ENCODE data around the gene A4GNT.
"Not testable (repeated sequence)": the region's sequence is repeated elsewhere in the genome, so short reads cannot be mapped to it uniquely, and the experiment has no call there.

Gene A4GNT

DNA sequence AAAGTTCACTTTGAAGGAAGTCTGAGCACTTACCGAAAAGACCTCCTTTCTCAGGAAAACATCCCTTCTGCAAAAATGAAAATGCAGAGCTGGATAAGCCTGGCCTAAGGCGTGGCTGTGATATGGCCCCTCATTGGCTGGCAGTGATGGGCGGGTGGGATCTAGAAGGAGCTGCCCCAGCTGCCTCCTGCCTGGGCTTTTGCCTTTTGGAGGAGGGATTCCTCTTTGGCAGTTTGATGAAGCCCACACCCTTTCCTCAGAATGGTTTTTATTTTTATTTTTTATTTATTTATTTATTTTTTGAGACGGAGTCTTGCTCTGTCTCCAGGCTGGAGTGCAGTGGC is 12.8 kb downstream of the A4GNT start:
- Histone ChIP-seq H3K36me3 (ENCODE audit: control insufficient read depth, insufficient read depth, low read length) (no peaks in the 10 kb centered on the region), H3K4me1 (ENCODE audit: control insufficient read depth, insufficient read depth, low read length) (no peaks in the 10 kb centered on the region; the same call in 1 of the 2 replicates), H3K27me3 (ENCODE audit: control insufficient read depth, insufficient read depth, low read length) (no peaks in the 10 kb centered on the region), H3K9me3 (ENCODE audit: control insufficient read depth, insufficient read depth, low read length) (no peaks in the 10 kb centered on the region), H3K27ac (ENCODE audit: low read length) (no peak overlapping the region), H3K4me3 (ENCODE audit: low read length) (no peak overlapping the region)
- WGBS (ENCODE audit: insufficient coverage, insufficient read length): no CpG with 5 or more reads among the region's 4 CpGs
- DNase-seq (ENCODE audit: low read depth, low spot score): no peak

DNA sequence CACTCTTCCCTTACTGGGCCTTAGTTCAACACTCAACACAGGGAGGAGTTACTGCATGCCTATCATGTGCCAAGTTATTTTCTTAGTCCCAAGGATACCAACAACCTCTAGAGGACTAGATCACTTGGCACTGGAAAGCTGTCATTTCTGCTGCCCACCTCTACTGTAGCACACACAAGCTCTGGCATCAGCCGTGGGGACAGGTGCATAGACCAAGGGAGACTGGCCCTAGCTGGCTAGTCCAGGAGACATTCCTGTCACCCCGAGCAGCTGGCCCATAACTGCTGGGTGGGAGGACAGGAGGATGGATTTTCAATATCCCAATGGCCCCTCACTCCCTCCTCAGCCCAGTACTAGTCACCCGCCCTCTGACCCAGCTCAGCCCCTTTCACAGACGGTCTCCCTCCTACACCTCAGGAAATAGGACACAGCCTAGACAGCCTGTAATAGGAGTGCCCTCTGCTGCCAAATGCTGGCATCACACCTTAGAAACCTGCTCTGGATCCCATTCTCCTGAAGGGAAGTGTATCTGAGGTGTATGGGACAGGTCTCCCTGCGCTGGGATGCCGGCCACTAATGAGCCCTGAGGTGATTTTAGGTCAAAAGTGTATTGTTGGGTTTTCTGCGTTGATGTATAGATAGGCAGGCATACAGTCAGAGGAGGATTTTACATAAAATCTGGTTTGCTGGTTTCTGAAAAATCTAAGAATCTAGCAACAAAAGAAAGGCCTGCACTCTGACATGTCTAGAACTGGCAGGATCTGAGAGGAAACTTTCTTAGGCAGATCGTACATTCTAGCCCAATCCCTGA is 13.4 kb downstream of the A4GNT start:
- peak; percentile 82 for DNase-seq (ENCODE audit: low read depth, low spot score)
- peaks cover 3% of the 10 kb centered on the region for H3K4me1 ChIP-seq (ENCODE audit: control insufficient read depth, insufficient read depth, low read length)
- H3K36me3 ChIP-seq (ENCODE audit: control insufficient read depth, insufficient read depth, low read length): no peaks in the 10 kb centered on the region
- H3K9me3 ChIP-seq (ENCODE audit: control insufficient read depth, insufficient read depth, low read length): no peaks in the 10 kb centered on the region
- no peak overlapping the region for H3K4me3 ChIP-seq (ENCODE audit: low read length)
- no peaks in the 10 kb centered on the region for H3K27me3 ChIP-seq (ENCODE audit: control insufficient read depth, insufficient read depth, low read length)
- no CpG with 5 or more reads among the region's 8 CpGs for WGBS (ENCODE audit: insufficient coverage, insufficient read length)
- H3K27ac ChIP-seq (ENCODE audit: low read length): no peak overlapping the region

DNA sequence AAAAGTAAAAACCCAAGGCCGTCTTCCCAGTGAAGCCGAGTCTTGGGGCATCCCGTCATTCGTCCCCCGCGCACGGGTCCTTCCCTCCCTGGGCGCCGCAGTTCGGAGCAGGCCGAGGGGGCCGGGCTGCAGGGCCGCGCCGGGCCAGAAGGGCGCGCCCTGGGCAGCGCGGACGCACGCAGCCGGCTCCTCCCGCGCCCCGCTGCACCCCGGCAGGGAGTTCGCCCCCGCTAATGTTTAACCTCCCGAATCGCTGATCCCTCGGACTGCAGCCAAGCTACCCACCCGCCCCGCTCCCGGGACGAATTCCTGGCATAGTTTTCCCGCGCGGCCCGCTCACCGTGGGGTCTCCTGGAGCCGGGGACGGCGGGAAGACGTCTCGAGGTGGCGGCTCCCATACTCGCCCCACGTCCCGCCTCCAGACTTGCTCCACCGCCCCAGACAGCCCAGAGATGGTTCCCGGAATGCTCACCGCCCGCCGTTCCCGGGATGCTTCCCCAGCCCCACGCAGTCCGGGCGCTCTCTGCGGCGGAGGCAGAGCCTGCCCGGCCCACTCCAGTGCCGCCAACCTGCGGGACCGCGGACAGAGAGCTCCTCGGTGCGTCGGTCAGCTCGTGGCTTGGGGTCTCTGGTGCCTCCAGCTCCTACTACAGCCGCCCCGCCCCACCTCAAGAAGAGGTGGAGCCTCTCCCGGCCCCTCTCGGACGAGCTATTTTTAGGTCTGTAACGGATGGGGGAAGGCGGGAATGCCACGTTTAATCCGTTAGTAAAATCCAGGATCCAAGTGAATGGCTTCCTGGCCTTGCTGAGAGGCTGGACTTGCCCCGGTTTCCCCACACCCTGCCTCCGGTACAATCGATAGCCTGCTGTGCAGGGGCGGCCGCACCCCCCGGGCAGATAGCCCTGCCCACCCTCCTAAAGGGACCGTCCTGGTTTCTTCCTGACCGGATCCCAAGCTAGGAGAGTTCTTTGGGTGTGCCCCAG is 16.9 kb downstream of the A4GNT start, which contains the start of gene DZIP1L:
Gene DZIP1L (minus strand): TSS at position 621 of the 984 bp plus-strand sequence. CDS start 11,637 bp downstream, outside the sequence.
- no peak for DNase-seq (ENCODE audit: low read depth, low spot score)
- no peak within 1 kb of the TSS for H3K27ac ChIP-seq (ENCODE audit: low read length)

GRCh38 chr3:138114431-138114918 is 17.7 kb downstream of the A4GNT start:
- no peak for DNase-seq (ENCODE audit: low read depth, low spot score)
- no peaks in the 10 kb centered on the region for H3K27me3 ChIP-seq (ENCODE audit: control insufficient read depth, insufficient read depth, low read length)
- H3K9me3 ChIP-seq (ENCODE audit: control insufficient read depth, insufficient read depth, low read length): no peaks in the 10 kb centered on the region
- WGBS (ENCODE audit: insufficient coverage, insufficient read length): no CpG with 5 or more reads among the region's 9 CpGs
- no peak overlapping the region for H3K27ac ChIP-seq (ENCODE audit: low read length)
- H3K4me1 ChIP-seq (ENCODE audit: control insufficient read depth, insufficient read depth, low read length): peaks cover 5% of the 10 kb centered on the region
- no peaks in the 10 kb centered on the region for H3K36me3 ChIP-seq (ENCODE audit: control insufficient read depth, insufficient read depth, low read length)
- H3K4me3 ChIP-seq (ENCODE audit: low read length): peak overlapping the region; percentile 79; the same call in 1 of the 2 replicates

More for the DNA sequence above, 16.9 kb downstream of the A4GNT start, which contains the start of gene DZIP1L:
- peak within 1 kb of the TSS; percentile 79 for H3K4me3 ChIP-seq (ENCODE audit: low read length)
- peaks cover 5% of the 10 kb centered on the region for H3K4me1 ChIP-seq (ENCODE audit: control insufficient read depth, insufficient read depth, low read length)
- WGBS (ENCODE audit: insufficient coverage, insufficient read length): no CpG with 5 or more reads among the region's 86 CpGs
- H3K27me3 ChIP-seq (ENCODE audit: control insufficient read depth, insufficient read depth, low read length): no peaks in the 10 kb centered on the region
- H3K9me3 ChIP-seq (ENCODE audit: control insufficient read depth, insufficient read depth, low read length): no peaks in the 10 kb centered on the region
- H3K36me3 ChIP-seq (ENCODE audit: control insufficient read depth, insufficient read depth, low read length): no peaks in the 10 kb centered on the region

DNA sequence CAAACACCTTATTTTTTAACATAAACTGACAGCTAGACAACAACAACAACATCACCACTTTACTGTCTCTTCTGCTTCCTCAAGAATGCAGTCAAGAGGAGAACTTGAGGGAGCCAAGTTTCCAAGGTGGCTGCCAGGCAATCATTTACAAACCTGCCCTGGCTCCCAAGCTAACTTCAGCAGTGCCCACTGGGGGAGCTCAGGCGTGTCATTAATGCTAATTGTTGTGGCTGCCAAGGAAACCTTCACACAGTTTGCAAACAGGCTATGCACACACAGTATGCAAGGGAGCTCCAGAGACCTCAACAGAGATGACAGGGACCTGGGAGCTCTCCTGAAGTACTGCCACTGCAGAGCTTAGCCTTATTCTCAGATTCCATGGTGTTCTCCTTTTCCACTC is 18.9 kb downstream of the A4GNT start:
- Histone ChIP-seq H3K4me1 (ENCODE audit: control insufficient read depth, insufficient read depth, low read length) (peaks cover 5% of the 10 kb centered on the region), H3K36me3 (ENCODE audit: control insufficient read depth, insufficient read depth, low read length) (no peaks in the 10 kb centered on the region), H3K9me3 (ENCODE audit: control insufficient read depth, insufficient read depth, low read length) (no peaks in the 10 kb centered on the region), H3K27ac (ENCODE audit: low read length) (no peak overlapping the region), H3K27me3 (ENCODE audit: control insufficient read depth, insufficient read depth, low read length) (no peaks in the 10 kb centered on the region), H3K4me3 (ENCODE audit: low read length) (no peak overlapping the region)
- no CpG with 5 or more reads among the region's 1 CpG for WGBS (ENCODE audit: insufficient coverage, insufficient read length)
- DNase-seq (ENCODE audit: low read depth, low spot score): no peak

DNA sequence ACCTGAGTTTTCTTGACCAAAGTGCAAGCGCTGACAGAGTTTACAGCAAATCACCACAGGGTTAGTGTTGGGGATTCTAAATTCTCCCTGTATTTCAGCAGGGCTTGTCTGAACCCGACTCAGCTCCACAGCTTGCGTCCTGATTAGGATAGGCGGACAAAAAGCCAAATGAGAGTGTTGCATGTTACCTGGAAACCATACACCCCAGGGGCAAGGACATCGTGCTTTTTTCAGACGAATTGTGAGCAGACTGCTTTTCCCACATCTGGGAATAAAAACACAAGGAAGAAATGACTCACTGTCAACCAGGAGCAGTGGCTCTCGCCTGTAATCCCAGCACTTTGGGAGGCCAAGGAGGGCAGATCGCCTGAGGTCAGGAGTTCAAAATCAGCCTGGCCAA is 19.8 kb downstream of the A4GNT start:
- no CpG with 5 or more reads among the region's 8 CpGs for WGBS (ENCODE audit: insufficient coverage, insufficient read length)
- no peaks in the 10 kb centered on the region for H3K36me3 ChIP-seq (ENCODE audit: control insufficient read depth, insufficient read depth, low read length)
- H3K4me3 ChIP-seq (ENCODE audit: low read length): no peak overlapping the region
- H3K4me1 ChIP-seq (ENCODE audit: control insufficient read depth, insufficient read depth, low read length): peaks cover 5% of the 10 kb centered on the region
- DNase-seq (ENCODE audit: low read depth, low spot score): no peak
- H3K27me3 ChIP-seq (ENCODE audit: control insufficient read depth, insufficient read depth, low read length): no peaks in the 10 kb centered on the region
- H3K9me3 ChIP-seq (ENCODE audit: control insufficient read depth, insufficient read depth, low read length): no peaks in the 10 kb centered on the region
- no peak overlapping the region for H3K27ac ChIP-seq (ENCODE audit: low read length)

GRCh38 chr3:138105598-138105997 is 26.6 kb downstream of the A4GNT start:
- Histone ChIP-seq H3K36me3 (ENCODE audit: control insufficient read depth, insufficient read depth, low read length) (no peaks in the 10 kb centered on the region), H3K4me3 (ENCODE audit: low read length) (no peak overlapping the region), H3K4me1 (ENCODE audit: control insufficient read depth, insufficient read depth, low read length) (no peaks in the 10 kb centered on the region), H3K9me3 (ENCODE audit: control insufficient read depth, insufficient read depth, low read length) (no peaks in the 10 kb centered on the region), H3K27ac (ENCODE audit: low read length) (no peak overlapping the region), H3K27me3 (ENCODE audit: control insufficient read depth, insufficient read depth, low read length) (no peaks in the 10 kb centered on the region)
- no CpG with 5 or more reads among the region's 1 CpG for WGBS (ENCODE audit: insufficient coverage, insufficient read length)
- DNase-seq (ENCODE audit: low read depth, low spot score): no peak

DNA sequence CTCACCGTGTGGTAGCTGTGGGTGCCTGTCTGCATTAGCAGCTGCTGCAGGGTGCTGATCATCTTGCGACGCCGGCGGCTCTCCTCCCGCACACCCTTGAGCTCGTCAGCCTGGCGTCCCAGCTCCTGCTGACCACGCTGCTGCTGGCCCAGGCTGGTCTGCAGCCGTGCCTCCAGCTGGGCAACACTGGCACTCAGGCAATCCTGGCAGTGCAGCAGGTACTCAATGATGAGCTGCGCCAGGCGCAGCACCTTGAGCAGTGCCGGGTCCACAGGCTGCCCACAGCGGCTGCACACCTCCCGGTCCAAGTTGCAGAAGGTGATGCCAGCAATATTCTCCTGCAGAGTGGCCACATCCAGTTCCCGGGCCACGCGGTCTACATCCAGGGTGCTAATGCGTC is 28.7 kb downstream of the A4GNT start:
- no peaks in the 10 kb centered on the region for H3K4me1 ChIP-seq (ENCODE audit: control insufficient read depth, insufficient read depth, low read length)
- no peaks in the 10 kb centered on the region for H3K27me3 ChIP-seq (ENCODE audit: control insufficient read depth, insufficient read depth, low read length)
- no peak overlapping the region for H3K27ac ChIP-seq (ENCODE audit: low read length)
- no peak overlapping the region for H3K4me3 ChIP-seq (ENCODE audit: low read length)
- no peaks in the 10 kb centered on the region for H3K9me3 ChIP-seq (ENCODE audit: control insufficient read depth, insufficient read depth, low read length)
- no peak for DNase-seq (ENCODE audit: low read depth, low spot score)
- no peaks in the 10 kb centered on the region for H3K36me3 ChIP-seq (ENCODE audit: control insufficient read depth, insufficient read depth, low read length)
- no CpG with 5 or more reads among the region's 19 CpGs for WGBS (ENCODE audit: insufficient coverage, insufficient read length)

- not testable (repeated sequence) for DNase-seq (ENCODE audit: low read depth, low spot score); H3K36me3 ChIP-seq (ENCODE audit: control insufficient read depth, insufficient read depth, low read length); H3K9me3 ChIP-seq (ENCODE audit: control insufficient read depth, insufficient read depth, low read length); H3K27me3 ChIP-seq (ENCODE audit: control insufficient read depth, insufficient read depth, low read length); H3K27ac ChIP-seq (ENCODE audit: low read length); H3K4me1 ChIP-seq (ENCODE audit: control insufficient read depth, insufficient read depth, low read length); H3K4me3 ChIP-seq (ENCODE audit: low read length)
- WGBS (ENCODE audit: insufficient coverage, insufficient read length): no CpG with 5 or more reads among the region's 22 CpGs
These were observed 30.7 kb downstream of the A4GNT start for GRCh38 chr3:138101351-138101940.

DNA sequence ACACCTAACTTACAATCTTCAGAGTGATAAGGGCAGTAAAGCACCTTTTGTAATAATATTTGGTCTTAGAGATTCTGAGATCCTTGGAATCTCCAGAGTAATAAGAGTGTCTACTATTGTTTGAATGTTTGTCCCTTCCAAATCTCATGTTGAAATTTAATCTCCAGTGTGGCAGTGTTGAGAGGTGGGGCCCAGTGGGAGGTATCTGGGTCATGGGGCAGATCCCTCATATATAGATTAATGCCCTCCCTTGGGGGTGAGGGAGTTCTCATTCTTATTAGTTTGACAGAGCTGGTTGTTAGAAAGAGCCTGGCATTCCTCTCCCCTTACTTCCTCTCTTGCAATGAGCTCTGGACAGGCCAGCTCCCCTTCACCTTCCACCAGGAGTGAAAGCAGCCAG is 32.8 kb downstream of the A4GNT start:
- Histone ChIP-seq H3K4me3 (ENCODE audit: low read length) (no peak overlapping the region), H3K9me3 (ENCODE audit: control insufficient read depth, insufficient read depth, low read length) (no peaks in the 10 kb centered on the region), H3K27ac (ENCODE audit: low read length) (no peak overlapping the region), H3K4me1 (ENCODE audit: control insufficient read depth, insufficient read depth, low read length) (no peaks in the 10 kb centered on the region), H3K36me3 (ENCODE audit: control insufficient read depth, insufficient read depth, low read length) (no peaks in the 10 kb centered on the region), H3K27me3 (ENCODE audit: control insufficient read depth, insufficient read depth, low read length) (no peaks in the 10 kb centered on the region)
- DNase-seq (ENCODE audit: low read depth, low spot score): no peak

Measured in iPS DF 6.9 (cell line).